ENCODE results near the gene OASL.

DNA sequence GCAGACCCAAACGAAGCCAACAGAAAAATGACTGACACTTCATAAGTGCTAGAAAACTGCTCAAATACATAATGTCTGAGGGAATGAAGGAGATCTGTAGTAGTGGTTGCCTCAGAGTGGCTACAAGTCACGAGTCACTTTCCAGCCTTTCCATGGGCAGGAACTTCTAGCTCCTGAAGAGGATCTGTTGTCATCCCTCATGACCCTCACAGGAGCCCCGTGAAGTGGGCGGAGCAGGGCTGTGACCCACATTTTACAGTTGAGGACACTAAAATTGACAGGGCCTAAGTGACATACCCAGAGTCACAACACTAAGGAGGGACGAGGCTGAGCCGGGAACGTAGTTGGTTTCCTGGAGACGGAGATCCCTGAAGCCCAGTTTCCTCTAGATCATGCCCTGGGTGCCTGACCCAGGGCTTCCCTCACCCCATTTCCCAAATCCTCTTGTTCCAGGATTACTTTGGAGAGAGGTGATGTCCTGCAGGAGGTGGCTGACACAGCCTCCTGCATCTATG, 47.8 kb upstream of the OASL start:
- TF ChIP-seq, protein P1, sequence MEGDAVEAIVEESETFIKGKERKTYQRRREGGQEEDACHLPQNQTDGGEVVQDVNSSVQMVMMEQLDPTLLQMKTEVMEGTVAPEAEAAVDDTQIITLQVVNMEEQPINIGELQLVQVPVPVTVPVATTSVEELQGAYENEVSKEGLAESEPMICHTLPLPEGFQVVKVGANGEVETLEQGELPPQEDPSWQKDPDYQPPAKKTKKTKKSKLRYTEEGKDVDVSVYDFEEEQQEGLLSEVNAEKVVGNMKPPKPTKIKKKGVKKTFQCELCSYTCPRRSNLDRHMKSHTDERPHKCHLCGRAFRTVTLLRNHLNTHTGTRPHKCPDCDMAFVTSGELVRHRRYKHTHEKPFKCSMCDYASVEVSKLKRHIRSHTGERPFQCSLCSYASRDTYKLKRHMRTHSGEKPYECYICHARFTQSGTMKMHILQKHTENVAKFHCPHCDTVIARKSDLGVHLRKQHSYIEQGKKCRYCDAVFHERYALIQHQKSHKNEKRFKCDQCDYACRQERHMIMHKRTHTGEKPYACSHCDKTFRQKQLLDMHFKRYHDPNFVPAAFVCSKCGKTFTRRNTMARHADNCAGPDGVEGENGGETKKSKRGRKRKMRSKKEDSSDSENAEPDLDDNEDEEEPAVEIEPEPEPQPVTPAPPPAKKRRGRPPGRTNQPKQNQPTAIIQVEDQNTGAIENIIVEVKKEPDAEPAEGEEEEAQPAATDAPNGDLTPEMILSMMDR (IDR thresholded peaks at IDR 0.05), result no peak
- TF ChIP-seq POLR2A (IDR thresholded peaks at IDR 0.05), result no peak
